ENCODE results near the gene INPP4B.

DNA sequence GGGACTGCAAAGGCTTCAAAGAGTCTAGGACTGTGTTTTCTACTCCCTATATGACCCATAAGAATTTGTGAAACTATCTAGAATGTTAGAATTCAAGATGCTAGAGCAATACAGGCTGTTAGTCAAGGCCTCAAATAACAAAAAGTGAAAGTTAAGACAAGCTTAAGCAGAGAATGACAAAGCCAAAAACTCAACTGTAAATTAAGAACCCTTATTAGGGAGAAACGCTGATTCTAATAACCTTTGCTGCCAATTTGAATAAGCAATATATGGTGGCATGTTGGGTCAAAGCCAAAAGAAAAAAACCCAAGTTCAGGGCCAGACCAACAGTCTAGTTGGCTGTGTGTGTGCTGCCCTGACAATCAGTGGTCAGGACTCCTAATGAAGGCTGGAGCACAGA lies 160.0 kb downstream of the INPP4B start:
- no peak for TF ChIP-seq EZH2 (IDR thresholded peaks at IDR 0.05; ENCODE audit: borderline replicate concordance, low read length)
- TF ChIP-seq, protein P1, sequence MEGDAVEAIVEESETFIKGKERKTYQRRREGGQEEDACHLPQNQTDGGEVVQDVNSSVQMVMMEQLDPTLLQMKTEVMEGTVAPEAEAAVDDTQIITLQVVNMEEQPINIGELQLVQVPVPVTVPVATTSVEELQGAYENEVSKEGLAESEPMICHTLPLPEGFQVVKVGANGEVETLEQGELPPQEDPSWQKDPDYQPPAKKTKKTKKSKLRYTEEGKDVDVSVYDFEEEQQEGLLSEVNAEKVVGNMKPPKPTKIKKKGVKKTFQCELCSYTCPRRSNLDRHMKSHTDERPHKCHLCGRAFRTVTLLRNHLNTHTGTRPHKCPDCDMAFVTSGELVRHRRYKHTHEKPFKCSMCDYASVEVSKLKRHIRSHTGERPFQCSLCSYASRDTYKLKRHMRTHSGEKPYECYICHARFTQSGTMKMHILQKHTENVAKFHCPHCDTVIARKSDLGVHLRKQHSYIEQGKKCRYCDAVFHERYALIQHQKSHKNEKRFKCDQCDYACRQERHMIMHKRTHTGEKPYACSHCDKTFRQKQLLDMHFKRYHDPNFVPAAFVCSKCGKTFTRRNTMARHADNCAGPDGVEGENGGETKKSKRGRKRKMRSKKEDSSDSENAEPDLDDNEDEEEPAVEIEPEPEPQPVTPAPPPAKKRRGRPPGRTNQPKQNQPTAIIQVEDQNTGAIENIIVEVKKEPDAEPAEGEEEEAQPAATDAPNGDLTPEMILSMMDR (IDR thresholded peaks at IDR 0.05; ENCODE audit: low read length), result no peak
